IgD-negative memory B cell (primary cell): ENCODE results near the gene SLC25A23. TPM values are rescaled to one million over a fixed set of nuclear protein-coding genes. Genes with fewer than 3 reads are reported as not detected.

Source experiments
- H3K27ac Mint-ChIP-seq, 3 donors: one replicate each; pipeline ENCODE4 v1.8.0; 2020 to 2022; ENCODE audit warnings: mild to moderate bottlenecking in 3 of 3, mixed read lengths in 3 of 3, moderate library complexity in 1 of 3
- H3K27me3 Mint-ChIP-seq: one replicate; pipeline ENCODE4 v1.8.0; 2021; ENCODE audit warnings: mixed read lengths
- H3K36me3 Mint-ChIP-seq: one replicate; pipeline ENCODE4 v1.8.0; 2020; ENCODE audit warnings: mild to moderate bottlenecking, mixed read lengths
- H3K4me1 Mint-ChIP-seq, 3 donors: one replicate each; pipeline ENCODE4 v1.8.0; 2020 to 2022; ENCODE audit warnings: mixed read lengths in 3 of 3, mild to moderate bottlenecking in 1 of 3
- H3K4me3 Mint-ChIP-seq, 4 donors: one replicate each; pipeline ENCODE4 v1.8.0; 2020 to 2022; ENCODE audit warnings: mild to moderate bottlenecking in 4 of 4, mixed read lengths in 4 of 4, moderate library complexity in 3 of 4
- H3K9me3 Mint-ChIP-seq, 3 donors: one replicate each; pipeline ENCODE4 v1.8.0; 2020 to 2021; ENCODE audit warnings: mixed read lengths in 3 of 3, mild to moderate bottlenecking in 1 of 3
- polyA plus RNA-seq: library from polyadenylated mRNA; unstranded; fragments of 300-500 nt; fragmentation: Illumina TruSeq; gene quantifications from one replicate; pipeline ENCODE4 v1.2.3, GENCODE V29; 2021

SLC25A23 gene
- polyA plus RNA-seq, 1 donor from 2014 or later = 28.2 TPM

DNA sequence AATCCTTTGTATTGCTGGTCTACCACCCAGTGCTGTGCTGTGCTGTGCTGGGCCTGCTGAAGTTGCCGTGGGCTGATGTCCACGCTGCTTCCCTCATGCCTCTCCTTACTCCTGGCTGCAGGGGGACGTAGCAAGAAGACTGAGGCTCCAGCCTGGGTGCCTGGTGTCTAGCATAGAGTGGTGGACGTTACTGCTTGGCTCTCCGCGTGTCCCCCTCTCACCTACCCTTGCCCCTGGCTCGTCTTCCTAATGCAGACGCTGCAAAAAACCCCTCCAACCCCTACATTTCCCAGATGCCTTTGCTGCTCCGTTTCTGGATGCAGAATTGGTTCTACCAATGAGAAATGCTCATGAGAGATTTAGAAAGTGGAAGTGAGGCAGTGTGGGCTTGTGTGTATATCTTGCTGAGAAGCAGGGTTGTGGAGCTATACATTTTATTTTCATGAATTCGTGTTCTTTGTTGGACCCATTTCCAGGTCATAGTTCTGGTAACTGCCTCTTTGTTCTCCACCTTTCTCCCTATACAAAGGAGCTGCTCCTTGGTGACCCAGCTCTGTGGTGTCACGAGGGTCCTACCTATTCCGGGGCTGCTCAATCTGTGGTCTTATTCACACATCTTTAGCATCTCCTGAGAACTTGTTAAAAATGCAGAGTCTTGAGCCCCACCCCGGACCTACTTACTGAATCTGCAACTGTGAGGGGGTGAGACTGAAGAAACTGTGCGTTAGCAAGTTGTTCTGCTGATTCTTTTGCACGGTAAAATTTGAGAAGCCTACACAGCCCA, 29.9 kb upstream of the SLC25A23 start:
- Mint-ChIP-seq H3K4me1 (peaks cover 6 to 10% (median 7%) of the 10 kb centered on the region in 3 donors), H3K9me3 (peaks cover 0 to 3% (median 0%) of the 10 kb centered on the region in 3 donors), H3K4me3 (peak overlapping the region; percentile 80 to 91 (median 88)), H3K36me3 (peaks cover 2% of the 10 kb centered on the region), H3K27me3 (no peaks in the 10 kb centered on the region), H3K27ac (peak overlapping the region; percentile 30 to 61 (median 43))

- Mint-ChIP-seq H3K4me3 (no peak overlapping the region), H3K27ac (no peak overlapping the region), H3K36me3 (no peaks in the 10 kb centered on the region), H3K4me1 (peaks cover 20 to 25% (median 23%) of the 10 kb centered on the region in 3 donors), H3K9me3 (no peaks in the 10 kb centered on the region), H3K27me3 (no peaks in the 10 kb centered on the region)
These were observed 25.2 kb upstream of the SLC25A23 start for GRCh38 chr19:6484831-6485230.

GRCh38 chr19:6484230-6484629, 24.6 kb upstream of the SLC25A23 start:
- Mint-ChIP-seq H3K9me3 (no peaks in the 10 kb centered on the region), H3K27me3 (no peaks in the 10 kb centered on the region), H3K4me3 (peak overlapping the region in 1 of 4 donors; percentile 83)

GRCh38 chr19:6483235-6483634, 23.6 kb upstream of the SLC25A23 start:
- Mint-ChIP-seq H3K4me3 (peak overlapping the region in 2 of 4 donors; percentile 16 to 83), H3K27ac (peak overlapping the region in 2 of 3 donors; percentile 89 to 97), H3K27me3 (no peaks in the 10 kb centered on the region), H3K36me3 (no peaks in the 10 kb centered on the region), H3K9me3 (no peaks in the 10 kb centered on the region), H3K4me1 (peaks cover 18 to 19% (median 18%) of the 10 kb centered on the region in 3 donors)

More at GRCh38 chr19:6484230-6484629, 24.6 kb upstream of the SLC25A23 start:
- H3K4me1 Mint-ChIP-seq = peaks cover 19 to 20% (median 19%) of the 10 kb centered on the region in 3 donors
- no peaks in the 10 kb centered on the region for H3K36me3 Mint-ChIP-seq
- H3K27ac Mint-ChIP-seq = peak overlapping the region in 2 of 3 donors; percentile 21 to 58

GRCh38 chr19:6482343-6482686, 22.7 kb upstream of the SLC25A23 start:
- H3K27me3 Mint-ChIP-seq = no peaks in the 10 kb centered on the region
- no peaks in the 10 kb centered on the region for H3K36me3 Mint-ChIP-seq
- H3K27ac Mint-ChIP-seq = peak overlapping the region; percentile 84 to 97 (median 97)
- H3K4me1 Mint-ChIP-seq = peaks cover 18 to 19% (median 18%) of the 10 kb centered on the region in 3 donors
- H3K4me3 Mint-ChIP-seq = peak overlapping the region in 3 of 4 donors; percentile 83 to 96 (median 96)
- H3K9me3 Mint-ChIP-seq = no peaks in the 10 kb centered on the region

DNA sequence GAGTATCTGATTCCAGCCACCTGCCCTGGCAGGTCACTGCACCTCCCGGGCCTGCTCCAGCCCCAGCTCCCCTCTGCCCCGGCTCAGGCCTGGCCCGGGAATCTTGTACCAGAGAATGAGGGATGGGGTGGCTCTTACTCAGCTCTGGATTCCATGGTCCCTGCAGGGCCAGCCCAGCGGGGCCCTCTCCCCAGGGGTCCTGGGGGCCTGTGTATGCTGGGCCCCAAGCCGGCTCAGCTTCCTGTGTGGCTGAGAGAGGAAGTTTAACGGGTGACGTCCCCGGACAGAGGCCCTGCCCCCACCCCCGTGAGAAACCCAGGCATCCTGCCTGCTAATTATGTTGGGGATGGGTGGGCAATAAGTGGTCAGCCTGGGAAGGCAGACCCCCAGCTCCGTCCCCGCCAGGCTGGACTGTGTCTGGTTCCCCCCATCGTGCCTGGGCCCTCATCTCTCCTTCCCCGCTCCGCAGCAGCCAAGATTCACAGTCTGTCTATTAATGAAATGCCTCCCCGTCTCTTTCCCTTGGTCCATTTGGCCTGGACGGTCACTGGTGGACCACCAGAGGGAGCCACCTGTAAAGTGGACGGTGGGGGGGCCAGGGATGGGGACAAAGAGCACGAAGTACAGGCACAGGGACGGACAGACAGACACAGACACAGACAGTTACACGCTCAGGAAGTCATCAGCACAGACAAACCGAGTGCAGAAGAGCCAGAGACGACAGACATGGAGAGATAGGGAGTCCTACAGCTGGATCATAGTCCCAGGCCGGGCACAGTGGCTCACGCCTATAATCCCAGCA, 22.1 kb upstream of the SLC25A23 start, which contains the start of gene DENND1C:
DENND1C (minus strand) TSS at position 247 of the 802 bp plus-strand sequence; CDS start at position 155, 92 bp downstream.
- no peaks in the 10 kb centered on the region for H3K27me3 Mint-ChIP-seq
- H3K27ac Mint-ChIP-seq = peak within 1 kb of the TSS; percentile 84 to 97 (median 97)
- no peaks in the 10 kb centered on the region for H3K36me3 Mint-ChIP-seq
- peak within 1 kb of the TSS; percentile 83 to 98 (median 96) for H3K4me3 Mint-ChIP-seq
- H3K9me3 Mint-ChIP-seq = no peaks in the 10 kb centered on the region
- peaks cover 18 to 19% (median 18%) of the 10 kb centered on the region in 3 donors for H3K4me1 Mint-ChIP-seq

- H3K9me3 Mint-ChIP-seq = no peaks in the 10 kb centered on the region
- peaks cover 2% of the 10 kb centered on the region for H3K36me3 Mint-ChIP-seq
- H3K27me3 Mint-ChIP-seq = no peaks in the 10 kb centered on the region
- H3K27ac Mint-ChIP-seq = peak overlapping the region; percentile 84 to 97 (median 97)
- peak overlapping the region; percentile 83 to 98 (median 96) for H3K4me3 Mint-ChIP-seq
- peaks cover 18 to 19% (median 18%) of the 10 kb centered on the region in 3 donors for H3K4me1 Mint-ChIP-seq
These were observed 21.3 kb upstream of the SLC25A23 start for GRCh38 chr19:6480848-6481415.

DNA sequence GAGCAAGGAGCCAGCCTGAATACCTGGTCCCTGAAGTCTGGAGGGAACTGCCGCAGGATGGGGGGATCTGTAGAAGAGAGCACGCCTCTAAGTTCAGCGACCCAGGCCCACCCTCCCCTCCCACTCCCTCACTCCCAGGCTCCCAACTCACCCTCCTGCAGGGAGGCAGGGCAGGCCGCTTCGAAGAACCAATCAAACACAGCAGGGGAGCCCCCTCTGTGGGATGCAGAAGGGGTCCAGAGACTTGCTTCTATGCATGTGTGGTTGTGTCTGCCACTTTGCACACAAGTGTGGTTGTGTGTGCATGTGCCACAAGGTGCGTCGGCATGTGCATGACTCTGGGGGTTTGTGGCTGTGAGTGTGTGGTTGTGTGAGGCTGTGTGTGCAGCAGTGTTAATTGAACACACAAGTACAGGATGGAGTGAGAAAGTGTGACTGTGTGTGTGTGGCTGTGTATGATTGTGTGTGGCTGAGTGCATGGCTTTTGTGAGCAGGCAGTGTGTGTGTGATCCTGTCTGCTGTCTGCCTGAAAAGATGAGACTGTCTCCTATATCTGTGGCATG, 20.3 kb upstream of the SLC25A23 start:
- peaks cover 2% of the 10 kb centered on the region for H3K36me3 Mint-ChIP-seq
- H3K27me3 Mint-ChIP-seq = no peaks in the 10 kb centered on the region
- H3K9me3 Mint-ChIP-seq = no peaks in the 10 kb centered on the region
- peak overlapping the region; percentile 80 to 88 (median 84) for H3K27ac Mint-ChIP-seq
- peak overlapping the region; percentile 61 to 96 (median 80) for H3K4me3 Mint-ChIP-seq
- H3K4me1 Mint-ChIP-seq = peaks cover 18 to 19% (median 18%) of the 10 kb centered on the region in 3 donors

DNA sequence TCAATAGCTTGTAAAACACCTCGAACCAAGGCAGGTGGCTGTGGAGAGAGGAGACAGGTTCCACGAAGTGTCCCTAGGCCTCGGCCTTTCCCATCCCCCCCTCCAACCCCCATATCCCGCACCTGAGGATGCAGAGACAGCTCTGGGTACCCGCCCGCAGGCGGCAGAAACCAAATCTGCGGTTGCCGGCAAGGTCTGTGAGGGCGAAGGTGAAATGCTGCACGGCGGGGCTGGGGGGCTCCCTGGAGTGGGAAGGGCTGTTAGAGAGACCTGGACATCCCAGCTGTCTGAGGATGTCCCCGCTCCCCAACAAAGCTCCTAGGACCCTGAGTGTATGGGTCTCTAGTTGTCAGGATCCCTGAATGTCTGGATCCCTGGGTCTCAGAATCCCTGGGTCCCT, 19.2 kb upstream of the SLC25A23 start:
- H3K9me3 Mint-ChIP-seq = no peaks in the 10 kb centered on the region
- H3K4me1 Mint-ChIP-seq = peaks cover 18 to 19% (median 18%) of the 10 kb centered on the region in 3 donors
- no peak overlapping the region for H3K27ac Mint-ChIP-seq
- no peaks in the 10 kb centered on the region for H3K27me3 Mint-ChIP-seq
- no peak overlapping the region for H3K4me3 Mint-ChIP-seq
- H3K36me3 Mint-ChIP-seq = peaks cover 2% of the 10 kb centered on the region

DNA sequence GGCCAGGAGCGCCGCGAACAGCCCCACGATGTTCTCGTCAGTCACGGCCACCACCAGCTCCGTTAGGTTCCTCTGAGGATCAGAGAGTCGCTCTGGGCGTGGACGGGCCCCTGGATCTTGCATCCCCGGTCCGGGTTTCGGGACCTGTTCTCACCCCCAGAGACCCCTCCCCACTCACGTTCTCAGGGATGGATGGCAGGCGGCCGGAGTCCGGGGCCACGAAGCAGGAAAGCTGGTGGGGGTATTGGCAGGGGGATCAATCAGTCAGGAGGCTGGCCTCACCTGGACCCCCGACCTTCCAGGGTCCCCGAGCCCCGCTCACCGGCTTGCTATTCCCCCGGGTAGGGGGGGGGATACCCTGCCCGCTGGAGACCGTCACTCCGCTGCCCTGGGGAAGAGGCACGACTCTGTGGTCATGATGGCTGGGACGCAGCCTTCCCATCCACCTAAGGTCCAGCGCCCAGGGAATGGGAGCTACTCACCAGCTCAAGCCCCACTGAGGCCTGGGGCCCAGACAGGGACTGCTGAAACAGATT, 17.4 kb upstream of the SLC25A23 start:
- peaks cover 2% of the 10 kb centered on the region for H3K36me3 Mint-ChIP-seq
- H3K9me3 Mint-ChIP-seq = no peaks in the 10 kb centered on the region
- no peak overlapping the region for H3K4me3 Mint-ChIP-seq

DNA sequence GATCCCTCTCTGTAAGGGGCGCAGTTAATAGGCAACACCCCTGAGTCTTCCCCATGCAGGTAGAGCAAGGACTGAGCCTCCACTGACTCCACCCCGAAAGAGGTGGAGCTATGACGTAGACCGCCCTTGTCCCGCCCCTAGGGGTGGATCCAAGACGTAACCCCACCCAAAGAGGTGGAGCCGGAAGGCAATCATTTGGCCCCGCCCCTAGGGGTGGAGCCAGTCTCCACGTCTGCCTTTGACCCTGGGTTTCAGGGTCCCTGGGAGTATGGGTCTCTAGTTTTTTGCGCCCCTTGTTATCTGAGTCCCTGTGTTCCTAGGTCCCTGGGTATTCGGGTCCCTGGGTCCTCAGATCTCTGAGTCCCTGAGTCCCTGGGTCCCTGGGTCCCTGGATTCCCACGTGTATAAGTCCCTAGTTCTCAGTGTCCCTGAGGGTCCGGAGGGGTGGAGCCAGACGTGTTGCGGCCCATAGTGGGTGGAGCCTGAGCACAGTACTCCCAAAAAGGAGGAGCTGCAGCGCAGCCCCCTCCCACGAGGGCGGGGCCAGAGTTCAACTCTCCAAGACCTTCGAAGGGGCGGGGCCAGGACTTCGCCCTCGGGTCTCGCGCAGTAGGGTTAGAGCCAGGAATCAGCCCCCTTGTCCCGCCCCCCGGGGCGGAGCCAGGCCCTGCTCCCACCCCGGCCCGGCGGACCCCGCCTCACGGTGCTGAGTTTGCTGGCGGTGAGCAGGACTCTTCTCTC, 16.7 kb upstream of the SLC25A23 start:
- H3K36me3 Mint-ChIP-seq = peaks cover 2% of the 10 kb centered on the region
- H3K27ac Mint-ChIP-seq = peak overlapping the region in 2 of 3 donors; percentile 62
- H3K4me1 Mint-ChIP-seq = peaks cover 5 to 9% (median 7%) of the 10 kb centered on the region in 3 donors
- H3K9me3 Mint-ChIP-seq = no peaks in the 10 kb centered on the region
- no peaks in the 10 kb centered on the region for H3K27me3 Mint-ChIP-seq
- peak overlapping the region in 1 of 4 donors; percentile 58 for H3K4me3 Mint-ChIP-seq

More for the DNA sequence above, 17.4 kb upstream of the SLC25A23 start:
- no peak overlapping the region for H3K27ac Mint-ChIP-seq
- no peaks in the 10 kb centered on the region for H3K27me3 Mint-ChIP-seq
- H3K4me1 Mint-ChIP-seq = peaks cover 9 to 14% (median 10%) of the 10 kb centered on the region in 3 donors

DNA sequence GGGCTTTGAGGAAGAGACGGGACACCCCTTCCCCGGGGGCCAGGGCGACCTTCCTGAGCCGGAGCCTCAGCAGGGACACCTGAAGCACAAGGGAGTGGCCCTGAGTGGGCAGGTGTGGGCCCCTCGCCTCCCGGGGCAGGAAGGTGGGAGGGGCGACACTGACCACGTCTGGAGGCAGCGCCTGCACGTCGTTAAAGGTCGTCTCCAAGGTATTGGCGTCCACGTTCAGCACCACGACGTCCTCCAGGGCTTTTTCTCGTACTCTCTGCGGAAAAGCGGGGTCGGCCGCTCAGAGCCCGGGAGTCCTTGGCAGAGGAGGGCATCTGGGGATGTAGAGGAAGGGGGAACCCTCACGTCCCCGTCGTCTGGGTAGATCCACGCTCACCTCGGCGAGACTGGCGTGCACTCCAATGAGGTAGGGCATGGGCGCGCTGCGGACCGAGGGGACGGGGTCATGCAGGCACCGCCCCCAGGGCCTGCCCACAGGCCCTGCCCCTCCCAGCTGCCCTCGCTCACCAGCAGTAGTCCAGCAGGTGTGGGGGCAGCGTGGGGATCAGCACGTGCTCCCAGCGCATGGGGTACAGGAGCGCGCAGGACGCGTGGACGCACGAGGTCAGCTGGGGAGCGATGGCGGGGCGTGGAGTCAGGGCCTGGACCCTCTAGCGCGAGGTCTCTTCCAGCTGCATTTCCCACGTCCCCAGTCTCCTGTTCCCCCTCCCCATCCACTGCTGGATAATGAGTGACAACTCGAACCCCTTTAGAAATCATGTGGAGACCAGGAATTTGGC, 15.9 kb upstream of the SLC25A23 start:
- Mint-ChIP-seq H3K9me3 (no peaks in the 10 kb centered on the region), H3K4me1 (peaks cover 0 to 5% (median 4%) of the 10 kb centered on the region in 3 donors), H3K4me3 (no peak overlapping the region), H3K36me3 (peaks cover 2% of the 10 kb centered on the region), H3K27me3 (no peaks in the 10 kb centered on the region), H3K27ac (peak overlapping the region in 1 of 3 donors; percentile 62)

DNA sequence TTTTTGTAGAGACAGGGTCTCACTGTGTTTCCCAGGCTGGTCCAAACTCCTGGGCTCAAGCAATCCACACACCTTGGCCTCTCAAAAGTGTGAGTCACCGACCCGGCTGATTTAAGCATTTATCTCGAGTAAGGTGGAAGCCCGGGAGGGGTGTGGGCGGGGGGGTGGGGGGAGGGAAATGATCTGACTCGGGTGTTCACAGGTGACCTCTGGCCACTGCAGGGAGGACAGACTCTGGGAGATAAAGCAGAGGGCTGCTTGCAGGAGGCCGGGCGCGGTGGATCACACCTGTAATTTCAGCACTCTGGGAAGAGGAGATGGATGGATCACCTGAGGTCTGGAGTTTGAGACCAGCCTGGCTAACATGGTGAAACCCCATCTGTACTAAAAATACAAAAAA, 14.1 kb upstream of the SLC25A23 start:
- Mint-ChIP-seq H3K4me3 (no peak overlapping the region), H3K4me1 (no peaks in the 10 kb centered on the region), H3K27me3 (no peaks in the 10 kb centered on the region), H3K36me3 (peaks cover 5% of the 10 kb centered on the region), H3K9me3 (no peaks in the 10 kb centered on the region), H3K27ac (no peak overlapping the region)
